ENCODE results near the gene ASB8. TPM values are rescaled to one million over a fixed set of nuclear protein-coding genes. Genes with fewer than 3 reads are reported as not detected.

Gene ASB8
- polyA plus RNA-seq, 2 of the 4 experiments (the other 2 are of a cell fraction) = 16.2 to 25.6 TPM

DNA sequence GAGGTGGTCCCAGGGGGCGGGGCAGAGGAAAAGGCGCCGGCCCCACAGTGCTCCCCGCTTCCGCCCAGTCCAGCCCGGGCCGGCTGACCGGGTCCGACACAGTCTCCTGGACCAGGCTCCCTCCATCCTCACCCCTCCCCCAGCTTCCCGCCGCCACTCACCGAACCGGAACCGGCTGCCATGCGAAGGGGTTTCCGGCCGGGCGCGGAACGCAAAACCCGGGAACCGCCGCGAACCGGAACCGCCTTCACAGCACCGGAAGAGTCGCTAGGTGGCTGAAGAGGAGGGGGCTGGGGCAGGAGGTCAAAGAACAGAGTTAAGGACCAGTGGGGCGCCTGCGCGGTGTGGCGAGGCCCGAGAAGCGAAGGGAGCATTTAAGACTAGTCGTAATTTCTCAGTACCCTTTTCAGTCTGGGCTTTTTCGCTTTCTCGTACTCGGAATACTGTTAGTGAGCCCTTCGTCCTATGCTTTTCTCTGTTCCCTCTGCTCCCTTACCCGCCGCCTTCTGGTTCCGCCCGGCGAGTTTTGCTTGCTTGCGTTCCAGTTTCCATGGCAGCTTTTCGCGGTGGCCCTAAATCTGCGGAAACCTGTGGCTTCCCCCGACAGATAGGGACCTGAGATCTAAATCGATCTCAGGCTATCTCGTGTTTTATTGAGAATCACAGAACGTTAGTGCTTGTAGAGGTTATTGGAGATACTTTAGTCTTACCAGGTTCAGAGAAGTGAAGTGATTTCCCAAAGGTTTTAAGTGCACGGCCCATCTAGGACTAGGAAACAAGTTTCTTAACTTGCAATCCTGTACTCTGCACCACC is 51.2 kb downstream of the ASB8 start, which contains the start of gene SENP1 (continued):
- TF ChIP-seq, protein P1, sequence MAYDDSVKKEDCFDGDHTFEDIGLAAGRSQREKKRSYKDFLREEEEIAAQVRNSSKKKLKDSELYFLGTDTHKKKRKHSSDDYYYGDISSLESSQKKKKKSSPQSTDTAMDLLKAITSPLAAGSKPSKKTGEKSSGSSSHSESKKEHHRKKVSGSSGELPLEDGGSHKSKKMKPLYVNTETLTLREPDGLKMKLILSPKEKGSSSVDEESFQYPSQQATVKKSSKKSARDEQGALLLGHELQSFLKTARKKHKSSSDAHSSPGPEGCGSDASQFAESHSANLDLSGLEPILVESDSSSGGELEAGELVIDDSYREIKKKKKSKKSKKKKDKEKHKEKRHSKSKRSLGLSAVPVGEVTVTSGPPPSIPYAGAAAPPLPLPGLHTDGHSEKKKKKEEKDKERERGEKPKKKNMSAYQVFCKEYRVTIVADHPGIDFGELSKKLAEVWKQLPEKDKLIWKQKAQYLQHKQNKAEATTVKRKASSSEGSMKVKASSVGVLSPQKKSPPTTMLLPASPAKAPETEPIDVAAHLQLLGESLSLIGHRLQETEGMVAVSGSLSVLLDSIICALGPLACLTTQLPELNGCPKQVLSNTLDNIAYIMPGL (CRISPR knock-in tag; IDR thresholded peaks at IDR 0.05; ENCODE audit: borderline replicate concordance) = peak; percentile 61; the same call in 1 of the 2 replicates
- TF ChIP-seq, protein P2, sequence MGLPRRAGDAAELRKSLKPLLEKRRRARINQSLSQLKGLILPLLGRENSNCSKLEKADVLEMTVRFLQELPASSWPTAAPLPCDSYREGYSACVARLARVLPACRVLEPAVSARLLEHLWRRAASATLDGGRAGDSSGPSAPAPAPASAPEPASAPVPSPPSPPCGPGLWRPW (IDR thresholded peaks at IDR 0.05) = no peak
- TF ChIP-seq FOSB (CRISPR knock-in tag; IDR thresholded peaks at IDR 0.05) = no peak
- TF ChIP-seq MAFK (IDR thresholded peaks at IDR 0.05; ENCODE audit: partially characterized antibody) = no peak
- no peak for TF ChIP-seq CHD4 (IDR thresholded peaks at IDR 0.05; ENCODE audit: borderline replicate concordance)

DNA sequence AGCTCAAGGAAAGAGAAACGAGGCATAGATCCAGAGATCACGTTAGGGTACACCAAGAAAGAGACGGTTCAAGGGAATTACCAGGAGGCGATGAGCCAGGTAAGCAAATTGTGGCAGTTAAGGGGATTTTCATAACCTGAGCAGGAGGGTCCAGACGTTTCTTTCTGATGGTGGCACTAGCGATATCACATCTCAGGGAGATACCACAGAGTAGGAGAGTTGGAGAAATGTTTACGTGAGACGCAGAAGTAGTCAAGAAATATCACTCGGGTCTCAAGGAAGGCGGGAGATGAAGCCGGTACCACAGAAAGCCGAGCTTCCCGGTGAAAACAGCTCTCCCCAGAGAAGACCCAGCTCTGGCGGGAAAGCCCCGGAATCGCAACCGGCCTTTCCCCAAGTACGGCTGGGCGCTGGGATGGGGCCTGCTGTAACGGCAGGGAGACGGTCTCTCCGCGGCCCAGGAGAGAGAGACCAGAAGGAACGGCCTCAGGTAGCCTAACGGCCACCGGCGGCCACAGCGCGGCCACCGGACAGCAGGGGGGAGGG is 51.9 kb downstream of the ASB8 start:
- DNase-seq (ENCODE audit: low read depth in 1 of 2, low spot score in 1 of 2) (peak in 1 of 2 experiments; percentile 23), FAIRE-seq (peak; percentile 39), ATAC-seq (peak; percentile 11 to 37; a peak in 4 of 6 replicates)
- under 1% methylated on average over 23 of the region's 30 CpGs for WGBS (ENCODE audit: missing lambda C conversion rate)
- CTCF ChIA-PET = interaction anchor here (1.0 kb wide), 2 partner anchors 16 to 35 kb away, joined by 3 to 4 read pairs; no protein-coding TSS in a partner anchor
- Histone ChIP-seq H3K27ac (peak overlapping the region; percentile 97 to 99), H3K4me3 (peak overlapping the region; percentile 93), H3K9me3 (no peaks in the 10 kb centered on the region), H3K4me1 (peaks cover 13% of the 10 kb centered on the region), H3K4me2 (peak overlapping the region; percentile 80)
- TF ChIP-seq TP53 (CRISPR knock-in tag; IDR thresholded peaks at IDR 0.05) = no peak
- peak; percentile 40 for TF ChIP-seq MAFK (IDR thresholded peaks at IDR 0.05; ENCODE audit: partially characterized antibody)
- POLR2A ChIA-PET = interaction anchor here (1.0 to 2.1 kb wide), 4 partner anchors 14 to 103 kb away, joined by 3 to 24 read pairs (median 10); partner anchors contain the start of genes ASB8 and PFKM

DNA sequence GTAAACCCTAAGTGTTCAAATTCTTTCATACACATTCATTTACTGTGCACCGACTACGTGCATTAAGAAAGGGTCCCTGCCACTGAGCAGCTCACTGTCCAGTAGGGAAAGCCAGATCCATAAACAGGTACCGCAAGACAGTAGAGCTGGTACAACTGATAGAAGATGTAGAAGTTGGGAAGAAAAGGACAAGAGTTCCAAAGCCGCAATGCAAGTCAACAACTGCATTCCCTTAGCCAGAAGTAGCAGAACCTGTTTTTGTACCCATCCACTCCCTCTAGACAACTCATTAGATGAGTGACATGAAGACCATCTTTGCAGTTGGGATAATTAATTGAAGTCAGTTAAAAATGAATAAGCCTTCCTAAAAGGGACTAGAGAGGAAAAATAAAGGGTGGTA is 52.8 kb downstream of the ASB8 start:
- WGBS (ENCODE audit: missing lambda C conversion rate) = 93% methylated on average over 4 of the region's 4 CpGs
- ATAC-seq (no peak), FAIRE-seq (no peak), DNase-seq (ENCODE audit: low read depth in 1 of 2, low spot score in 1 of 2) (no peak)
- TF ChIP-seq EP300 (IDR thresholded peaks at IDR 0.05) (no peak), SMC3 (IDR thresholded peaks at IDR 0.05) (no peak), POLR2AphosphoS2 (conservative IDR thresholded peaks at IDR 0.05; ENCODE audit: low read length) (no peak), CEBPB (IDR thresholded peaks at IDR 0.05) (no peak), MAFK (IDR thresholded peaks at IDR 0.05; ENCODE audit: partially characterized antibody) (no peak), ZC3H11A (IDR thresholded peaks at IDR 0.05) (no peak), NPAS2 (CRISPR knock-in tag; IDR thresholded peaks at IDR 0.05; ENCODE audit: borderline replicate concordance) (no peak)
- TF ChIP-seq, protein P3, sequence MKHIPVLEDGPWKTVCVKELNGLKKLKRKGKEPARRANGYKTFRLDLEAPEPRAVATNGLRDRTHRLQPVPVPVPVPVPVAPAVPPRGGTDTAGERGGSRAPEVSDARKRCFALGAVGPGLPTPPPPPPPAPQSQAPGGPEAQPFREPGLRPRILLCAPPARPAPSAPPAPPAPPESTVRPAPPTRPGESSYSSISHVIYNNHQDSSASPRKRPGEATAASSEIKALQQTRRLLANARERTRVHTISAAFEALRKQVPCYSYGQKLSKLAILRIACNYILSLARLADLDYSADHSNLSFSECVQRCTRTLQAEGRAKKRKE (CRISPR knock-in tag; IDR thresholded peaks at IDR 0.05; ENCODE audit: low read depth) = no peak
- 0 out of 6 replicates have a peak overlapping the region, but pooled peaks of 1 of the 2 experiments have one; percentile 4 for H3K27ac ChIP-seq
- peak overlapping the region; percentile 80 for H3K4me2 ChIP-seq
- H3K4me1 ChIP-seq = peaks cover 13% of the 10 kb centered on the region
- CTCF ChIA-PET = no interaction called here
- peak overlapping the region; percentile 93 for H3K4me3 ChIP-seq
- POLR2A ChIA-PET = interaction anchor here (1.8 to 2.1 kb wide), 2 partner anchors 14 to 53 kb away, joined by 17 to 24 read pairs; partner anchors contain the start of genes ASB8 and PFKM
- no peaks in the 10 kb centered on the region for H3K9me3 ChIP-seq

Small RNA genes within 50 kb of the gene (small RNA-seq; reads per million reads assigned to genes)
- 0 to 1.8 (median 0.02) reads per million in 6 experiments for gene MIR6505

Other genes starting within 250 kb of the ASB8 start
- 236 and 331 TPM in 2 replicates for gene TMEM106C, start 193.9 kb downstream of the ASB8 start, polyA plus RNA-seq (2011; rRNA removed)
- 166 to 178 TPM (median 178 TPM) in 3 replicates for gene TMEM106C, start 193.9 kb downstream of the ASB8 start, polyA plus RNA-seq (2017; fragmentation: RNase III; extraction: RNeasy Plus Mini Kit Qiagen cat#74134 plus additional on column Dnase treatment)
- gene COL2A1, start 153.0 kb downstream of the ASB8 start, polyA plus RNA-seq (2011; rRNA removed) = 0.01 TPM in 1 of 2 replicates, not detected in the other
- gene COL2A1, start 153.0 kb downstream of the ASB8 start, polyA plus RNA-seq (2017; fragmentation: RNase III; extraction: RNeasy Plus Mini Kit Qiagen cat#74134 plus additional on column Dnase treatment) = not detected in 3 replicates
- 49.2 and 49.3 TPM in 2 replicates for gene SENP1, start 51.4 kb downstream of the ASB8 start, polyA plus RNA-seq (2011; rRNA removed)
- gene SENP1, start 51.4 kb downstream of the ASB8 start, polyA plus RNA-seq (2017; fragmentation: RNase III; extraction: RNeasy Plus Mini Kit Qiagen cat#74134 plus additional on column Dnase treatment) = 11.9 to 16.1 TPM (median 13.9 TPM) in 3 replicates
- gene PFKM, start 38.2 kb downstream of the ASB8 start, polyA plus RNA-seq (2011; rRNA removed) = 43.0 and 45.5 TPM in 2 replicates
- gene PFKM, start 38.2 kb downstream of the ASB8 start, polyA plus RNA-seq (2017; fragmentation: RNase III; extraction: RNeasy Plus Mini Kit Qiagen cat#74134 plus additional on column Dnase treatment) = 36.2 to 42.1 TPM (median 41.1 TPM) in 3 replicates
- gene CCDC184, start 26.1 kb upstream of the ASB8 start, polyA plus RNA-seq (2011; rRNA removed) = 2.4 and 2.7 TPM in 2 replicates
- 1.2 to 1.6 TPM (median 1.5 TPM) in 3 replicates for gene CCDC184, start 26.1 kb upstream of the ASB8 start, polyA plus RNA-seq (2017; fragmentation: RNase III; extraction: RNeasy Plus Mini Kit Qiagen cat#74134 plus additional on column Dnase treatment)
- not detected in 2 replicates for gene OR10AD1, start 45.8 kb upstream of the ASB8 start, polyA plus RNA-seq (2011; rRNA removed)
- gene OR10AD1, start 45.8 kb upstream of the ASB8 start, polyA plus RNA-seq (2017; fragmentation: RNase III; extraction: RNeasy Plus Mini Kit Qiagen cat#74134 plus additional on column Dnase treatment) = not detected in 3 replicates
- gene ZNF641, start 193.4 kb upstream of the ASB8 start, polyA plus RNA-seq (2011; rRNA removed) = 11.2 and 11.8 TPM in 2 replicates
- 6.5 to 9.1 TPM (median 7.8 TPM) in 3 replicates for gene ZNF641, start 193.4 kb upstream of the ASB8 start, polyA plus RNA-seq (2017; fragmentation: RNase III; extraction: RNeasy Plus Mini Kit Qiagen cat#74134 plus additional on column Dnase treatment)

All from A549 (cell line).